Endothelial cell of umbilical vein (primary cell): Measurements from ENCODE around the gene INPP1. TPM values are rescaled to one million over a fixed set of nuclear protein-coding genes. Genes with fewer than 3 reads are reported as not detected.

Source experiments
- BruUV-seq: library from RNA; stranded (reverse); fragments of 400-500 nt; replicated peaks from 2 replicates; lab custom pipeline; 2021; lab: Mats Ljungman, UMichigan
- CTCF ChIA-PET: fragments of 300-600, 350-600 bp; sonication (Branson Sonifier 250); formaldehyde crosslinking; loops from one replicate; lab custom pipeline; 2021; ENCODE audit warnings: antibody characterized with exemption, inconsistent platforms; lab: Charles Lee
- POLR2A ChIA-PET: fragments of 300-600, 350-600 bp; sonication (Branson Sonifier 250); formaldehyde crosslinking; loops from one replicate; lab custom pipeline; 2021; ENCODE audit warnings: antibody characterized with exemption, inconsistent platforms; lab: Charles Lee
- DNase-seq: peaks from one replicate; pipeline ENCODE4 v3.0.0-alpha.2; 2011; ENCODE audit warnings: low read depth, low spot score
- FAIRE-seq: peaks from 2 replicates; lab custom pipeline; 2011; peaks lifted over from hg19 to GRCh38; lab: Jason Lieb, UNC
- H2AFZ ChIP-seq: 2 replicates; pipeline ENCODE4 v1.6.0; 2012; ENCODE audit warnings: low read depth, low read length, control low read depth, inconsistent platforms
- H3K27ac ChIP-seq: 2 replicates; pipeline ENCODE4 v1.5.1; 2011; ENCODE audit warnings: low read depth, mild to moderate bottlenecking, control low read depth, low read length, moderate library complexity; ENCODE audit not compliant: insufficient read depth
- H3K27me3 ChIP-seq, 2 experiments: 2 replicates each; pipeline versions ENCODE4 v1.6.0 to v1.6.1; 2011; ENCODE audit warnings: low read length in 2 of 2, mixed read lengths in 1 of 2; ENCODE audit not compliant: control insufficient read depth in 2 of 2, insufficient read depth in 2 of 2
- H3K36me3 ChIP-seq, 2 experiments: 2 replicates in 1 of 2; 3 replicates in 1 of 2; pipeline ENCODE4 v1.5.1; 2011; ENCODE audit warnings: low read length in 2 of 2, mild to moderate bottlenecking in 1 of 2, moderate library complexity in 1 of 2; ENCODE audit not compliant: control insufficient read depth in 2 of 2, insufficient read depth in 2 of 2; ENCODE audit errors: extremely low read depth in 1 of 2
- H3K4me1 ChIP-seq: 3 replicates; pipeline ENCODE4 v1.5.1; 2011; ENCODE audit warnings: mild to moderate bottlenecking, low read length; ENCODE audit not compliant: control insufficient read depth, insufficient read depth; ENCODE audit errors: extremely low read depth
- H3K4me2 ChIP-seq: 2 replicates; pipeline ENCODE4 v1.6.1; 2011; ENCODE audit warnings: low read length, control low read depth, mixed read lengths; ENCODE audit not compliant: insufficient read depth
- H3K4me3 ChIP-seq, 3 experiments: fragments of 200-600 bp in 1 of 3; sonication (generic), shearing (Covaris generic) in 1 of 3; replicated peaks in 1 of 3; 2 replicates each; pipeline ENCODE4 v1.5.1; 2011 to 2016; ENCODE audit warnings: control low read depth in 3 of 3, low read length in 3 of 3, mild to moderate bottlenecking in 2 of 3, inconsistent platforms in 1 of 3, low read depth in 1 of 3, moderate library complexity in 1 of 3; ENCODE audit not compliant: insufficient read depth in 1 of 3
- H3K79me2 ChIP-seq: 2 replicates; pipeline ENCODE4 v1.6.0; 2012; ENCODE audit warnings: low read length, inconsistent platforms; ENCODE audit not compliant: control insufficient read depth, insufficient read depth
- H3K9ac ChIP-seq: replicated peaks from 2 replicates; pipeline ENCODE3; 2011; ENCODE audit warnings: low read length, control low read depth; ENCODE audit not compliant: insufficient read depth; ENCODE audit errors: extremely low read depth
- H3K9me1 ChIP-seq: replicated peaks from 3 replicates; pipeline ENCODE4 v1.6.0; 2011; ENCODE audit warnings: mild to moderate bottlenecking, low read length; ENCODE audit not compliant: control insufficient read depth, insufficient read depth; ENCODE audit errors: extremely low read depth
- H3K9me3 ChIP-seq: replicated peaks from 2 replicates; pipeline ENCODE4 v1.5.1; 2012; ENCODE audit warnings: low read length, inconsistent platforms; ENCODE audit not compliant: control insufficient read depth, insufficient read depth
- H4K20me1 ChIP-seq: replicated peaks from 2 replicates; pipeline ENCODE3; 2011; ENCODE audit warnings: mild to moderate bottlenecking, low read length; ENCODE audit not compliant: control insufficient read depth, insufficient read depth; ENCODE audit errors: extremely low read depth
- CTCF ChIP-seq, 2 donors: IDR thresholded peaks; 1 replicate in 1 of 2; 2 replicates in 1 of 2; pipeline ENCODE4 v1.5.1; 2011; ENCODE audit warnings: low read length in 2 of 2, mild to moderate bottlenecking in 2 of 2, moderate library complexity in 2 of 2, control low read depth in 1 of 2, inconsistent platforms in 1 of 2, low read depth in 1 of 2; ENCODE audit not compliant: insufficient read depth in 1 of 2; ENCODE audit errors: extremely low read depth in 1 of 2
- EZH2 ChIP-seq: IDR thresholded peaks from 2 replicates; pipeline ENCODE4 v1.6.1; 2012; ENCODE audit warnings: borderline replicate concordance, low read depth, mild to moderate bottlenecking, moderate library complexity, low read length, inconsistent platforms; ENCODE audit not compliant: severe bottlenecking
- FOS ChIP-seq: IDR thresholded peaks from 2 replicates; pipeline ENCODE4 v1.6.1; 2011; ENCODE audit warnings: mild to moderate bottlenecking, low read length, moderate library complexity, borderline replicate concordance; ENCODE audit not compliant: insufficient read depth
- MAX ChIP-seq: IDR thresholded peaks from 2 replicates; pipeline ENCODE4 v1.6.1; 2011; ENCODE audit not compliant: insufficient read depth, insufficient read length
- MYC ChIP-seq: IDR thresholded peaks from one replicate; pipeline ENCODE4 v1.6.1; 2011; ENCODE audit warnings: mild to moderate bottlenecking, low read depth, low read length
- dilution Hi-C: fragments of 300-500 bp; cut with MboI; formaldehyde crosslinking; loops from one replicate; pipeline ENCODE4 v1.15.0; 2019; ENCODE audit warnings: low sequenced_read_pairs; ENCODE audit not compliant: extremely low pct_ligation_motif_present
- intact Hi-C: fragments of 100-400 bp; cut with micrococcal nuclease; formaldehyde crosslinking; loops from one replicate; pipeline ENCODE4 v1.10.0; 2022
- polyA plus RNA-seq, 4 experiments: library from polyadenylated mRNA; depleted of rRNA in 3 of 4; stranded (reverse) in 3 of 4; unstranded in 1 of 4; fragments of >200 nt; gene quantifications; 2 replicates each; pipeline versions ENCODE4 v1.2.1 to v1.2.3, GENCODE V29; 2011 to 2012; ENCODE audit warnings: missing spikeins in 1 of 4
- total RNA-seq: library from RNA; stranded (reverse); gene quantifications from 2 replicates; pipeline ENCODE4 v1.2.3, GENCODE V29; 2021

INPP1 gene
- total and polyA plus RNA-seq, 2 donors (not counting 3 experiments of a cell fraction or from before 2014, with no cell fraction given), result 10.6 to 36.8 TPM

- FAIRE-seq (no peak), DNase-seq (peak; percentile 40)
- dilution Hi-C loops, result no loop called here
- peak in 1 of 2 donors; percentile 7 for TF ChIP-seq CTCF (IDR thresholded peaks at IDR 0.05; ENCODE audit: extremely low read depth in 1 of 2, insufficient read depth in 1 of 2, low read depth in 1 of 2, low read length in 2 of 2)
- no peak for TF ChIP-seq EZH2
- Histone ChIP-seq H3K4me1 (peaks cover 8% of the 10 kb centered on the region), H3K4me2 (no peak overlapping the region), H3K9ac (no peak overlapping the region), H3K27me3 (no peaks in the 10 kb centered on the region), H2AFZ (no peak overlapping the region), H3K9me3 (no peaks in the 10 kb centered on the region), H3K27ac (no peak overlapping the region), H4K20me1 (no peaks in the 10 kb centered on the region), H3K9me1 (no peaks in the 10 kb centered on the region), H3K79me2 (no peaks in the 10 kb centered on the region), H3K36me3 (no peaks in the 10 kb centered on the region), H3K4me3 (no peak overlapping the region)
- ChIA-PET POLR2A (no interaction called here), CTCF (interaction anchor here (0.6 to 3.2 kb wide), 28 partner anchors 9 to 476 kb away, joined by 3 to 27 read pairs (median 4); partner anchors contain the start of genes HIBCH and INPP1)
- no TSS peak for BruUV-seq
- intact Hi-C loops, result loop anchor here (1.0 to 2.0 kb wide), 2 partner anchors 44 to 182 kb away; no protein-coding TSS in a partner anchor
Measured at GRCh38 chr2:190328573-190329147, 14.7 kb upstream of the INPP1 start.

GRCh38 chr2:190333395-190333794, 10.0 kb upstream of the INPP1 start:
- H3K36me3 ChIP-seq, result no peaks in the 10 kb centered on the region
- H3K4me1 ChIP-seq, result peaks cover 25% of the 10 kb centered on the region
- H3K79me2 ChIP-seq, result no peaks in the 10 kb centered on the region
- H3K9me1 ChIP-seq, result no peaks in the 10 kb centered on the region
- intact Hi-C loops, result loop anchor here (5.0 to 10.0 kb wide), 2 partner anchors 351 to 469 kb away; no protein-coding TSS in a partner anchor
- POLR2A ChIA-PET, result no interaction called here
- H2AFZ ChIP-seq, result peak overlapping the region; percentile 69
- H3K4me2 ChIP-seq, result peak overlapping the region; percentile 90
- dilution Hi-C loops, result no loop called here
- BruUV-seq, result no TSS peak
- H3K27ac ChIP-seq, result peak overlapping the region; percentile 77
- FAIRE-seq (no peak), DNase-seq (no peak)
- H3K4me3 ChIP-seq, result no peak overlapping the region
- H3K27me3 ChIP-seq, result no peaks in the 10 kb centered on the region
- no peaks in the 10 kb centered on the region for H3K9me3 ChIP-seq
- CTCF ChIA-PET, result interaction anchor here (0.9 to 2.2 kb wide), 4 partner anchors 9 to 13 kb away, joined by 3 to 9 read pairs (median 4); partner anchors contain the start of genes HIBCH and INPP1
- H3K9ac ChIP-seq, result peak overlapping the region; percentile 21
- H4K20me1 ChIP-seq, result no peaks in the 10 kb centered on the region
- TF ChIP-seq FOS (no peak), MAX (no peak), MYC (no peak)
